Measurements from ENCODE around the gene NEGR1. TPM values are rescaled to one million over a fixed set of nuclear protein-coding genes. Genes with fewer than 3 reads are reported as not detected.

Gene NEGR1
- total RNA-seq, 1 donor from 2014 or later, result 7.6 TPM

GRCh38 chr1:72202761-72203160 lies 79.6 kb downstream of the NEGR1 start:
- Mint-ChIP-seq H3K4me3 (ENCODE audit: unreplicated experiment) (no peak overlapping the region), H3K27ac (ENCODE audit: unreplicated experiment) (no peak overlapping the region), H3K36me3 (ENCODE audit: unreplicated experiment) (no peaks in the 10 kb centered on the region), H3K4me1 (ENCODE audit: unreplicated experiment) (no peaks in the 10 kb centered on the region), H3K9me3 (ENCODE audit: unreplicated experiment) (peaks cover 9% of the 10 kb centered on the region), H3K27me3 (ENCODE audit: unreplicated experiment) (no peaks in the 10 kb centered on the region)
- DNase-seq (ENCODE audit: extremely low spot score, unreplicated experiment), result no peak
- no peak for TF ChIP-seq CTCF (IDR thresholded peaks at IDR 0.05)

- no peak for DNase-seq (ENCODE audit: extremely low spot score, unreplicated experiment)
- H3K27me3 Mint-ChIP-seq (ENCODE audit: unreplicated experiment), result no peaks in the 10 kb centered on the region
- peaks cover 9% of the 10 kb centered on the region for H3K9me3 Mint-ChIP-seq (ENCODE audit: unreplicated experiment)
- H3K4me1 Mint-ChIP-seq (ENCODE audit: unreplicated experiment), result peaks cover 6% of the 10 kb centered on the region
- H3K36me3 Mint-ChIP-seq (ENCODE audit: unreplicated experiment), result no peaks in the 10 kb centered on the region
- no peak for TF ChIP-seq CTCF (IDR thresholded peaks at IDR 0.05)
- H3K4me3 Mint-ChIP-seq (ENCODE audit: unreplicated experiment), result no peak overlapping the region
- no peak overlapping the region for H3K27ac Mint-ChIP-seq (ENCODE audit: unreplicated experiment)
Observed at GRCh38 chr1:72197786-72198185, 84.6 kb downstream of the NEGR1 start.

- TF ChIP-seq CTCF (IDR thresholded peaks at IDR 0.05), result peak; percentile 77
- DNase-seq (ENCODE audit: extremely low spot score, unreplicated experiment), result no peak
- no peaks in the 10 kb centered on the region for H3K9me3 Mint-ChIP-seq (ENCODE audit: unreplicated experiment)
- peaks cover 9% of the 10 kb centered on the region for H3K4me1 Mint-ChIP-seq (ENCODE audit: unreplicated experiment)
- no peaks in the 10 kb centered on the region for H3K27me3 Mint-ChIP-seq (ENCODE audit: unreplicated experiment)
- no peaks in the 10 kb centered on the region for H3K36me3 Mint-ChIP-seq (ENCODE audit: unreplicated experiment)
- no peak overlapping the region for H3K27ac Mint-ChIP-seq (ENCODE audit: unreplicated experiment)
- H3K4me3 Mint-ChIP-seq (ENCODE audit: unreplicated experiment), result no peak overlapping the region
Observed at GRCh38 chr1:72186733-72187307, 95.5 kb downstream of the NEGR1 start.

GRCh38 chr1:72184099-72184701 lies 98.1 kb downstream of the NEGR1 start:
- no peaks in the 10 kb centered on the region for H3K27me3 Mint-ChIP-seq (ENCODE audit: unreplicated experiment)
- TF ChIP-seq CTCF (IDR thresholded peaks at IDR 0.05), result no peak
- DNase-seq (ENCODE audit: extremely low spot score, unreplicated experiment), result no peak
- H3K27ac Mint-ChIP-seq (ENCODE audit: unreplicated experiment), result no peak overlapping the region
- no peaks in the 10 kb centered on the region for H3K36me3 Mint-ChIP-seq (ENCODE audit: unreplicated experiment)
- peaks cover 6% of the 10 kb centered on the region for H3K9me3 Mint-ChIP-seq (ENCODE audit: unreplicated experiment)
- no peak overlapping the region for H3K4me3 Mint-ChIP-seq (ENCODE audit: unreplicated experiment)
- H3K4me1 Mint-ChIP-seq (ENCODE audit: unreplicated experiment), result peaks cover 9% of the 10 kb centered on the region

GRCh38 chr1:72182859-72183258 lies 99.5 kb downstream of the NEGR1 start:
- H3K27me3 Mint-ChIP-seq (ENCODE audit: unreplicated experiment), result no peaks in the 10 kb centered on the region
- no peaks in the 10 kb centered on the region for H3K36me3 Mint-ChIP-seq (ENCODE audit: unreplicated experiment)
- H3K4me1 Mint-ChIP-seq (ENCODE audit: unreplicated experiment), result peaks cover 17% of the 10 kb centered on the region
- no peak for TF ChIP-seq CTCF (IDR thresholded peaks at IDR 0.05)
- no peak overlapping the region for H3K27ac Mint-ChIP-seq (ENCODE audit: unreplicated experiment)
- DNase-seq (ENCODE audit: extremely low spot score, unreplicated experiment), result no peak
- peaks cover 6% of the 10 kb centered on the region for H3K9me3 Mint-ChIP-seq (ENCODE audit: unreplicated experiment)
- no peak overlapping the region for H3K4me3 Mint-ChIP-seq (ENCODE audit: unreplicated experiment)
